HG02973 (cell line): Measurements from ENCODE around the gene HNRNPAB.
"Not testable (repeated sequence)": the region's sequence is repeated elsewhere in the genome, so short reads cannot be mapped to it uniquely, and the experiment has no call there.

Source experiments
- ATAC-seq: cut with Tn5 transposase; IDR thresholded peaks from one replicate; pipeline ENCODE4 v1.9.1; 2021; ENCODE audit warnings: moderate library complexity; ENCODE audit not compliant: unreplicated experiment

The HNRNPAB gene

DNA sequence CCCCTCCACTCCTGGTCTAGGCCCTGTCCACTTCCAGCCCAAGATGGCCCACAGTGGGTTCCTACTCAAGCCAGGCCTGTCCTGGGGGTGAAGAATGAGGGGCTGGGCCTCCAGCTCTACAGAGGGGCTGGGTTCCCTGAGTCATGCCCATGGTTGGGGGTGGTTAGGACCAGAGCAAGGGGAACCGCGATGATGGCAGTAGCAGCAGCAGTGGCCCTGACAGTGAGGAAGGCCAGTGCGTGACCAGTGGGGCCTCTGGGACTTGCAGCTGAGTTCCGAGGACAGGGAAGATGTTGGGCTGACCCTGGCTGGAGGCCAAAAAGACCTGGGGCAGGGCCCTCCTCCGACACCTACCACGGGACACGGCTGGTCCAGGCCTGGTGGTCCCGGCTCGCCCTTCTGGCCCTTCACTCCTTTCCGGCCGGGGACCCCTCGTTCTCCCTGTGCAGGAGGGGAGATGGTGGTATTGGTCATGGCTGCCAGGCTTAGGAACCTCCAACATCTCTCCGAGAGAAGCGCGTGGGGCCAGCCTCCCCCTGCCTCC, 37.4 kb downstream of the HNRNPAB start:
- no peak for ATAC-seq

- no peak for ATAC-seq
These were observed 38.1 kb downstream of the HNRNPAB start for GRCh38 chr5:178242416-178242815.

DNA sequence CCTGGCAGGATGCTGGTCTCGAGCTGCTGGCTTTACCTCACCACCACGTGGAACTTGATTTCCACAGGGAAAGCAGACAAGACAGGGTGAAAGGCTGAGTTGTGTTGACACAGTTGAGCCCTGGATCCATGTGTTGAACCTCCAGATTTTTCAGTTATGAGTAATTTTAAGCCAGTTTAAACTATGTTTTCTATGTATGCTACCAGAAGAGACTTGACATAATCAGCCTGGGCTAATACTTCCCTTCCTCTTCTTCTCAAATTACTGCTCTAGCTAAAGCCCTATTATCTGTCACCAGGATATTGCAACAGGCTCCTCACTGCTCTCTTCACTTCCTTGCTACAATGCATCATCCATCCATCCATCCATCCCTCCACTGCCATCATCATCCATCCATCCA, 40.2 kb downstream of the HNRNPAB start:
- no peak for ATAC-seq

DNA sequence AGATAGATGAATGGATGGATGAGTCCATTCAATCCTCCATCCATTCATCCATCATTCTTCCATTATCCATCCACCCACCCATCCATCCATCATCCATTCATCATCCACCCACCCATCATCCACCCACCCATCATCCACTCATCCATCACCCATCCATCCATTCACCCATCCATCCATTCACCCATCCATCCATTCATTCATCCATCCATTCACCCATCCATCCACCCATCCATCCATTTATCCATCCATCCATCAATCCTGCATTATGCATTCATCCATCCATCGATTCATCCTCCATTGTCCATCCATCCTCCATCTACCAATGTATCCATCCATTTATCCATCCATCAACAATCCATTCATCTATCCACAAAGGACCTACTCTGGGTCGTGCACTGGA, 41.1 kb downstream of the HNRNPAB start:
- no peak for ATAC-seq

DNA sequence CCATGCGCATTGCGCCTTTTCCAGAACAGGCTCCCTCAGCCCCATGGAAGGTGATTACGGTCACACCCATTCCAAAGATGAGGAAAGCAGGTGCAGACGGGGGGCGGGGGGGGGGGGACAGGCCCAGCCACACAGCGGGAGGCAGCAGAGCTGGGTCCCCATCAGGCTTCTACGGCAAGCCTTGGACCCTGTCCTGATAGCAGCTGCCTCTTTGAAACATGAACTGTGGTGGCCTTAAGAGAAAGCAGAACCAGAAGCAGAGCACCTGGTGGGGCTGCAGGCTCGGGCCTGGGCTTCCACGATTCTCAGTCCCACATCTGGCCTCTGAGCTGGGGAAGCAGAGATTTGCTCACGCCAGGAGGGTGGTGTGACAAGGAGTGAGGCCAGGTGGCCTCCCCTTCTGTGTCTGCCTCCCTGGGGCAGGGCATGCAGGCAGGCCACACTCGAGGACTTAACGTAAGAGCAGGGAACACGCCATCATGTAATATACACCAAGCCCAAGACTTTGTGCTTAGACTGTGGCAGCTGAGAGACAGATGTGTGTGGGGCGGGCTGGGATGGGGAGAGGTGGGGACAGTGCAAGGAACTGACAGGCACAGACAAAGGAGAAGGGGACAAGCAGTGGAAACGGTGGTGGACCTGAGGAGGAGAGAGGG, 42.4 kb downstream of the HNRNPAB start:
- ATAC-seq = no peak

GRCh38 chr5:178247481-178248456, 43.4 kb downstream of the HNRNPAB start:
- ATAC-seq = no peak

DNA sequence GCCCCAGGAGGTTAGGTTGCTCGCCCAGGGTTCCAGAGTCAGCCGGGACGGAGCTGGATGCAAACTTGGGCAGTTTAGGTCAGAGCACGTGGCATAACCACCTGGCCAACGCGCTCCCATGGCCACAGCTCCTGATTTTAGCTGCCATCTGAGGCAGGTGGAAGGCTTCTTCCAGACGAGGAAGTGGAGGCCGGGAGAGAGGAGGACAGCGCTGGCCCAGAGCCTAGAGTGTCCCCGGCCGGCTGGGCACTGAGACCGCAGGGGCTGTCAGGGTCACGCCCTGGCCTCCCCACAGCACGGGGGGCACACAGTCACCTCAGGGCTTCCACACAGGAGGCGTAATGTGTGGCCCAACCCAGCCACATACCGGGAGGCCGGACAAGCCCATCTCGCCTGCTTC, 44.4 kb downstream of the HNRNPAB start:
- ATAC-seq = no peak

DNA sequence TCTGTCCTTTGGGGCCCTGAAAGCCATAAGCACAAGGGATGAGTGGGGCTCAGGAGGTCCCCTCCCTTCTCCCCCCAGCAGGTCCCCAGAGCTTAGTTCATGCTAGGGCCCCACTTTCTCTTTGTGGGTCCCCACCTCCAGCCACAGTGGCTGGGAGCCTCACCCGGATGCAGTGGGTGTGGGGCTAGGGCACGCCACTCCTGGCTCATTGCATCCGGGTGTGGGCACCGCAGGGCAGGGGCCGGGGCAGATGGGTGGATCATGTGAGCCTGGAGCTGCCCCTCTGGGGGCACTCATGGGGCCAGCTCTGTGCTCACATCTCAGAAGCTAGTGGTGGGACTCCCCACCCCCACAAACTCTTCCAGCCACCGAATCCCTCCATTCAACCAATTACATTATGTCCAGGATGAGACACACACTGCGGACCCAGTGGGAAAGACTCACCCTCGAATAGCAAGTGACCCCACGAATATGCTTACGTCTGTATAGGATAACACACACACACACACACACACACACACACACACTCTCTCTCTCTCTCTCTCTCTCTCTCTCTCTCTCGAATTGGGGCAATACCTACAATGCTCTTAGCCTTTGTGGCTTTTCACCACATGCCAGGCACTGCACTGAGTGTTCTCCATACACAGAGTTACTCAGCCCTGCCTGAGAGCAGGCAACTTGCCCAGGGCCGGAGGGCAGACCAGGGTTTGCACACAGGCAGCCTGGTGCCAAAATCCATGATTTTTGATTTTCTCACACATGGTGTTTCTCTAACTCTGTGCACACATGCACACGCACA, 45.1 kb downstream of the HNRNPAB start:
- ATAC-seq = no peak

- ATAC-seq = no peak
These were observed 45.9 kb downstream of the HNRNPAB start for GRCh38 chr5:178250263-178250662.

GRCh38 chr5:178252258-178252657, 47.9 kb downstream of the HNRNPAB start:
- no peak for ATAC-seq

GRCh38 chr5:178253632-178254031, 49.3 kb downstream of the HNRNPAB start:
- ATAC-seq = not testable (repeated sequence)

DNA sequence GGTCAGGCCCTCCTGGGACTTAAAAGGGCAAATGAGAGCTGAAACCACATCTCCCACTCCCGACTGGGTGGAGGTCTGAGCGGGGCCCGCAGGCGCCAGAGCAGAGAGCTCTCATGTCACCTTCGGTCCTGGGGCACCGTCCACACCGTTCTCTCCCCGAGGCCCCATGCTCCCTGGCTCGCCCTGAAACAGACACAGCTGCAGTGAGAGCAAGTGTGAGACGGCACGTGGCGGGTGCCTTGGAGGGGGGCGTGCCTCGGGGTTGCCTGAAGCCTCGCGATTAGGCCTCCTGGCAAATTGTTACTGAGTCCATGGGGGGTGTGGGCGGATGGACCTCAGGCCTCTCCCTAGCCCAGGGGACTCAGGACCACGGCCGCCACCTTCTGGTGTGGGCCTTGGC, 52.4 kb downstream of the HNRNPAB start:
- ATAC-seq = no peak

- no peak for ATAC-seq
These were observed 53.3 kb downstream of the HNRNPAB start for GRCh38 chr5:178257650-178258049.

DNA sequence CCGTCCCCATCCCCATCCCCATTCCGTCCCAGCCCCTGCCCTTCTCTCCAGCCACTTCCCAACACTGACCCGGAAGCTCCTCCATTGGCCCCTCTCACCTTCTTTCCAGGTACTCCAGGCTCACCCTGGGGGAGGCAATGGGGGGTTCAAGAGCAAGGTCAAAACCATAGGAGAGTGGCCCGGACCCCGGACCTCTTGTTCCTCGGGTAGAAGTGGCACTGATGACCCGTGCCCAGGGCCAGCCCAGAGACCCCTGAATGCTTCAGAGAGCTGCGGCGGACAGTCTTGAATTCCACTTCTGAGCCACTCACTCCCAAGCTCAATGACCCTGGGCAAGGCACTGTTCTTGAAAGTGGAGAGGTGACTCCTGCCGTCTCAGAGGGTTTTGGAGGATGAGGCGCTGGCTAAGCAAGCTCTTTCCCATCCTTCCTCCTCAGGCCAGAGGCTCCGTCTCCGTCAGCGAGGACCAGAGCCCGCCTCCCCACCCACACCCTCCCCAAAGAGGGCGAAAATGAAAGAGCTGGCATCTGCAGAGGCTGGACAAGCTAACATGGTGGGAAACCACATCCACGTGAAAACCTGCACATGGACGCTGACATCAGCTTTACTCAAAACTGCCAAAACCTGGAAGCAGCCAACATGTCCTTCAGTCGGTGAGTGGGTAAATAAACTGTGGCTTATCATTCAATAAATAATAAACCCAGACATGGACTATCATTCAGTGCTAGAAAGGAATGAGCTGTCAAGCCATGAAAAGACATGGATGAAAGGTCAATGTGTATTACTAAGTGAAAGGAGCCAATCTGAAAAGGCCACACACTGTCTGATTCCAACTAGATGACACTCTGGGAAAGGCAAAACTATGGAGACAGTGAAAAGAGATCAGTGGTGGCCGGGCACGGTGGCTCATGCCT, 55.5 kb downstream of the HNRNPAB start:
- no peak for ATAC-seq
